Activated naive CD4-positive, alpha-beta T cell treated with anti-CD3 and anti-CD28 coated beads, Interleukin-2, amount 50 U/mL, for 24 hours (primary cell): ENCODE data around the gene MARCHF11.

Experiments
- H3K27ac Mint-ChIP-seq: one replicate; pipeline ENCODE4 v1.8.0; 2021; ENCODE audit warnings: mild to moderate bottlenecking, mixed read lengths
- H3K27me3 Mint-ChIP-seq: one replicate; pipeline ENCODE4 v1.8.0; 2021; ENCODE audit warnings: mixed read lengths
- H3K36me3 Mint-ChIP-seq: one replicate; pipeline ENCODE4 v1.8.0; 2021; ENCODE audit warnings: mixed read lengths
- H3K4me1 Mint-ChIP-seq: one replicate; pipeline ENCODE4 v1.8.0; 2021; ENCODE audit warnings: mixed read lengths
- H3K4me3 Mint-ChIP-seq: one replicate; pipeline ENCODE4 v1.8.0; 2021; ENCODE audit warnings: mild to moderate bottlenecking, mixed read lengths
- H3K9me3 Mint-ChIP-seq: one replicate; pipeline ENCODE4 v1.8.0; 2021; ENCODE audit warnings: mixed read lengths

The MARCHF11 gene

GRCh38 chr5:16043349-16043965 lies 136.1 kb downstream of the MARCHF11 start:
- no peak overlapping the region for H3K27ac Mint-ChIP-seq
- no peaks in the 10 kb centered on the region for H3K36me3 Mint-ChIP-seq
- peaks cover 3% of the 10 kb centered on the region for H3K27me3 Mint-ChIP-seq
- peaks cover 4% of the 10 kb centered on the region for H3K9me3 Mint-ChIP-seq
- no peaks in the 10 kb centered on the region for H3K4me1 Mint-ChIP-seq
- no peak overlapping the region for H3K4me3 Mint-ChIP-seq

GRCh38 chr5:16037121-16037845 lies 142.3 kb downstream of the MARCHF11 start:
- no peaks in the 10 kb centered on the region for H3K27me3 Mint-ChIP-seq

GRCh38 chr5:16034319-16035001 lies 145.1 kb downstream of the MARCHF11 start:
- no peaks in the 10 kb centered on the region for H3K27me3 Mint-ChIP-seq
- no peaks in the 10 kb centered on the region for H3K9me3 Mint-ChIP-seq

More at GRCh38 chr5:16037121-16037845, 142.3 kb downstream of the MARCHF11 start:
- no peak overlapping the region for H3K4me3 Mint-ChIP-seq
- no peaks in the 10 kb centered on the region for H3K9me3 Mint-ChIP-seq
- H3K36me3 Mint-ChIP-seq, result no peaks in the 10 kb centered on the region
- no peak overlapping the region for H3K27ac Mint-ChIP-seq
- H3K4me1 Mint-ChIP-seq, result no peaks in the 10 kb centered on the region

GRCh38 chr5:16033187-16033925 lies 146.2 kb downstream of the MARCHF11 start:
- Mint-ChIP-seq H3K4me3 (no peak overlapping the region), H3K27ac (no peak overlapping the region), H3K27me3 (no peaks in the 10 kb centered on the region), H3K36me3 (no peaks in the 10 kb centered on the region), H3K9me3 (no peaks in the 10 kb centered on the region), H3K4me1 (no peaks in the 10 kb centered on the region)

More at GRCh38 chr5:16034319-16035001, 145.1 kb downstream of the MARCHF11 start:
- Mint-ChIP-seq H3K27ac (no peak overlapping the region), H3K4me1 (no peaks in the 10 kb centered on the region), H3K36me3 (no peaks in the 10 kb centered on the region), H3K4me3 (no peak overlapping the region)

- no peaks in the 10 kb centered on the region for H3K36me3 Mint-ChIP-seq
- H3K9me3 Mint-ChIP-seq, result no peaks in the 10 kb centered on the region
- H3K27ac Mint-ChIP-seq, result no peak overlapping the region
- H3K27me3 Mint-ChIP-seq, result no peaks in the 10 kb centered on the region
- no peaks in the 10 kb centered on the region for H3K4me1 Mint-ChIP-seq
- H3K4me3 Mint-ChIP-seq, result no peak overlapping the region
These were observed 150.9 kb downstream of the MARCHF11 start for GRCh38 chr5:16028708-16029107.

GRCh38 chr5:16025681-16026080 lies 153.9 kb downstream of the MARCHF11 start:
- H3K27ac Mint-ChIP-seq, result no peak overlapping the region
- H3K27me3 Mint-ChIP-seq, result no peaks in the 10 kb centered on the region
- H3K4me3 Mint-ChIP-seq, result no peak overlapping the region
- no peaks in the 10 kb centered on the region for H3K9me3 Mint-ChIP-seq
- no peaks in the 10 kb centered on the region for H3K36me3 Mint-ChIP-seq
- no peaks in the 10 kb centered on the region for H3K4me1 Mint-ChIP-seq

- Mint-ChIP-seq H3K9me3 (no peaks in the 10 kb centered on the region), H3K27me3 (no peaks in the 10 kb centered on the region), H3K36me3 (no peaks in the 10 kb centered on the region), H3K4me3 (no peak overlapping the region), H3K4me1 (no peaks in the 10 kb centered on the region), H3K27ac (no peak overlapping the region)
These were observed 160.6 kb downstream of the MARCHF11 start for GRCh38 chr5:16018970-16019369.

GRCh38 chr5:16017720-16018119 lies 161.9 kb downstream of the MARCHF11 start:
- Mint-ChIP-seq H3K36me3 (no peaks in the 10 kb centered on the region), H3K27me3 (no peaks in the 10 kb centered on the region), H3K27ac (no peak overlapping the region), H3K4me1 (no peaks in the 10 kb centered on the region), H3K4me3 (no peak overlapping the region), H3K9me3 (no peaks in the 10 kb centered on the region)
